Measurements from ENCODE around the gene MMS22L.

MMS22L gene

GRCh38 chr6:97097068-97098047, 185.7 kb downstream of the MMS22L start:
- DNase-seq (ENCODE audit: insufficient read length, low spot score) (no peak), FAIRE-seq (no peak)
- TF ChIP-seq CTCF (IDR thresholded peaks at IDR 0.05; ENCODE audit: insufficient read depth, missing control alignments), result no peak

- DNase-seq (ENCODE audit: insufficient read length, low spot score) (no peak), FAIRE-seq (no peak)
- TF ChIP-seq CTCF (IDR thresholded peaks at IDR 0.05; ENCODE audit: insufficient read depth, missing control alignments), result no peak
These were observed 187.6 kb downstream of the MMS22L start for GRCh38 chr6:97095311-97095850.

GRCh38 chr6:97094376-97094775, 188.6 kb downstream of the MMS22L start:
- FAIRE-seq, result no peak
- DNase-seq (ENCODE audit: insufficient read length, low spot score), result no peak
- no peak for TF ChIP-seq CTCF (IDR thresholded peaks at IDR 0.05; ENCODE audit: insufficient read depth, missing control alignments)

GRCh38 chr6:97092673-97093305, 190.2 kb downstream of the MMS22L start:
- DNase-seq (ENCODE audit: insufficient read length, low spot score) (no peak), FAIRE-seq (no peak)
- TF ChIP-seq CTCF (IDR thresholded peaks at IDR 0.05; ENCODE audit: insufficient read depth, missing control alignments), result no peak

All from D721Med (cell line).